Esophagus muscularis mucosa (tissue), 4 donors: ENCODE results near the gene DCUN1D4.

ENCODE experiments used
- CTCF ChIP-seq, 3 experiments: fragments of 200-600 bp in 2 of 3; fragments of 450-650 bp in 1 of 3; sonication (generic) in 2 of 3; IDR thresholded peaks; one replicate each; pipeline ENCODE4 v1.5.1; 2017 to 2019; ENCODE audit warnings: antibody characterized with exemption in 3 of 3, mild to moderate bottlenecking in 2 of 3, moderate library complexity in 1 of 3
- EP300 ChIP-seq: sonication (generic); formaldehyde crosslinking; IDR thresholded peaks from one replicate; pipeline ENCODE4 v1.6.1; 2017; ENCODE audit warnings: antibody characterized with exemption
- POLR2A ChIP-seq: fragments of 450-650 bp; IDR thresholded peaks from one replicate; pipeline ENCODE4 v1.6.1; 2017; ENCODE audit warnings: antibody characterized with exemption, moderate library complexity, mild to moderate bottlenecking, low read depth

GRCh38 chr4:51867689-51868448 lies 24.9 kb downstream of the DCUN1D4 start:
- TF ChIP-seq CTCF (IDR thresholded peaks at IDR 0.05) (no peak), POLR2A (no peak), EP300 (no peak)
